HepG2 (cell line): Measurements from ENCODE around the gene CDK18. TPM values are rescaled to one million over a fixed set of nuclear protein-coding genes. Genes with fewer than 3 reads are reported as not detected.
A peak's percentile ranks its signal among the peaks of the same experiment; 100 is the strongest.

Experiments used
- ERF ChIP-seq: IDR thresholded peaks from 2 replicates; pipeline ENCODE4 v1.6.1; 2018; ENCODE audit warnings: missing biosample characterization, missing genetic modification reagents
- FOXA3 ChIP-seq: IDR thresholded peaks from 2 replicates; pipeline ENCODE4 v1.6.1; 2016; ENCODE audit warnings: missing genetic modification reagents, missing compliant biosample characterization
- FOXO1 ChIP-seq: sonication (generic); formaldehyde crosslinking; IDR thresholded peaks from 2 replicates; pipeline ENCODE4 v1.4.0; 2020; ENCODE audit warnings: missing genetic modification reagents
- HES4 ChIP-seq: sonication (generic); formaldehyde crosslinking; IDR thresholded peaks from 2 replicates; pipeline ENCODE4 v1.9.0; 2021; ENCODE audit warnings: mild to moderate bottlenecking, missing genetic modification reagents, borderline replicate concordance
- KDM6A ChIP-seq: IDR thresholded peaks from 2 replicates; pipeline ENCODE4 v1.6.1; 2016; ENCODE audit warnings: low read depth
- KLF11 ChIP-seq: IDR thresholded peaks from 2 replicates; pipeline ENCODE4 v1.6.1; 2016; ENCODE audit warnings: missing compliant biosample characterization
- SAP130 ChIP-seq: IDR thresholded peaks from 2 replicates; pipeline ENCODE4 v1.6.1; 2016; ENCODE audit warnings: low read depth
- SNAPC2 ChIP-seq: sonication (generic); formaldehyde crosslinking; IDR thresholded peaks from 2 replicates; pipeline ENCODE4 v1.8.1; 2022; ENCODE audit warnings: mild to moderate bottlenecking, missing genetic modification reagents
- TEF ChIP-seq: sonication (generic); formaldehyde crosslinking; IDR thresholded peaks from 2 replicates; pipeline ENCODE4 v1.5.0; 2020; ENCODE audit warnings: missing genetic modification reagents
- TOE1 ChIP-seq: sonication (generic); formaldehyde crosslinking; IDR thresholded peaks from 2 replicates; pipeline ENCODE4 v1.4.0; 2020; ENCODE audit warnings: mild to moderate bottlenecking, missing genetic modification reagents
- ZBTB10 ChIP-seq: sonication (generic); formaldehyde crosslinking; IDR thresholded peaks from 2 replicates; pipeline ENCODE4 v1.4.0; 2020; ENCODE audit warnings: missing genetic modification reagents, borderline replicate concordance
- ZNF180 ChIP-seq: sonication (generic); formaldehyde crosslinking; IDR thresholded peaks from 2 replicates; pipeline ENCODE4 v1.4.0; 2020; ENCODE audit warnings: low read depth, missing genetic modification reagents, borderline replicate concordance
- ZNF251 ChIP-seq: sonication (generic); formaldehyde crosslinking; IDR thresholded peaks from 2 replicates; pipeline ENCODE4 v1.9.0; 2021; ENCODE audit warnings: mild to moderate bottlenecking, missing genetic modification reagents
- ZNF318 ChIP-seq: sonication (generic); formaldehyde crosslinking; IDR thresholded peaks from 2 replicates; pipeline ENCODE4 v1.4.0; 2020; ENCODE audit warnings: mild to moderate bottlenecking, missing genetic modification reagents
- ZNF441 ChIP-seq: sonication (generic); formaldehyde crosslinking; IDR thresholded peaks from 2 replicates; pipeline ENCODE4 v1.7.0; 2021; ENCODE audit warnings: missing genetic modification reagents, borderline replicate concordance
- ZNF614 ChIP-seq: IDR thresholded peaks from 2 replicates; pipeline ENCODE4 v1.6.1; 2018; ENCODE audit warnings: missing biosample characterization, missing genetic modification reagents, inconsistent platforms, borderline replicate concordance
- ZNF749 ChIP-seq: sonication (generic); formaldehyde crosslinking; IDR thresholded peaks from 2 replicates; pipeline ENCODE4 v1.8.0; 2022; ENCODE audit warnings: mild to moderate bottlenecking, missing genetic modification reagents, moderate library complexity, borderline replicate concordance
- ZNF782 ChIP-seq: sonication (generic); formaldehyde crosslinking; IDR thresholded peaks from 2 replicates; pipeline ENCODE4 v1.4.0; 2020; ENCODE audit warnings: missing genetic modification reagents, mild to moderate bottlenecking, borderline replicate concordance
- polyA plus RNA-seq, 8 experiments: library from polyadenylated mRNA; depleted of rRNA in 3 of 8; stranded (reverse) in 7 of 8; unstranded in 1 of 8; fragments of >200 nt; fragmentation: Illumina TruSeq in 4 of 8; extraction: Trizol in 4 of 8; gene quantifications; 2 replicates each; pipeline versions ENCODE4 v1.2.1 to v1.2.3, GENCODE V29; 2011 to 2016; ENCODE audit warnings: low read depth in 4 of 8, missing spikeins in 1 of 8, mixed read lengths in 1 of 8; ENCODE audit not compliant: insufficient read depth in 1 of 8
- total RNA-seq, 5 experiments: library from RNA; depleted of rRNA; stranded (reverse); fragments of >200 nt; fragmentation: Illumina TruSeq; extraction: Trizol; gene quantifications; 2 replicates each; pipeline ENCODE4 v1.2.3, GENCODE V29; 2016; ENCODE audit warnings: low read depth in 1 of 5

The CDK18 gene
- total and polyA plus RNA-seq, 2 of the 13 experiments (the other 11 are each of a cell fraction or from before 2014, with no cell fraction given), result 6.4 to 38.8 TPM

- TF ChIP-seq ZNF318 (CRISPR knock-in tag) (no peak), FOXA3 (CRISPR knock-in tag) (peak; percentile 93), ZNF749 (CRISPR knock-in tag) (no peak), SNAPC2 (CRISPR knock-in tag) (no peak), KLF11 (no peak), ZNF180 (CRISPR knock-in tag) (no peak), ZBTB10 (CRISPR knock-in tag) (no peak), HES4 (CRISPR knock-in tag) (no peak), ZNF441 (CRISPR knock-in tag) (no peak), FOXO1 (peak; percentile 62; the same call in 1 of the 2 replicates), ZNF782 (CRISPR knock-in tag) (peak; percentile 67; the same call in 1 of the 2 replicates), SAP130 (CRISPR knock-in tag) (peak; percentile 92), TOE1 (CRISPR knock-in tag) (no peak), ZNF614 (CRISPR knock-in tag) (no peak; the same call in 1 of the 2 replicates), TEF (CRISPR knock-in tag) (no peak), ZNF251 (no peak), ERF (CRISPR knock-in tag) (no peak), KDM6A (CRISPR knock-in tag) (peak; percentile 58; the same call in 1 of the 2 replicates)
Observed at GRCh38 chr1:205492201-205492667, 12.2 kb upstream of the CDK18 start (continued).
